Thyroid gland (tissue), 4 donors: Measurements from ENCODE around the gene ZNF335.

ENCODE experiments used
- CTCF ChIP-seq, 6 experiments: fragments of 200-600 bp in 3 of 6; fragments of 450-650 bp in 3 of 6; sonication (generic) in 3 of 6; IDR thresholded peaks; one replicate each; pipeline ENCODE4 v1.5.1; 2016 to 2019; ENCODE audit warnings: antibody characterized with exemption in 6 of 6, mild to moderate bottlenecking in 2 of 6, inconsistent platforms in 1 of 6, moderate library complexity in 1 of 6
- POLR2A ChIP-seq, 2 donors: fragments of 450-650 bp; IDR thresholded peaks; one replicate each; pipeline ENCODE4 v1.6.1; 2017; ENCODE audit warnings: antibody characterized with exemption in 2 of 2, mild to moderate bottlenecking in 2 of 2, moderate library complexity in 1 of 2

GRCh38 chr20:45972500-45973183, 639 bp upstream of the ZNF335 start:
- no peak for TF ChIP-seq CTCF (IDR thresholded peaks at IDR 0.05)
- TF ChIP-seq POLR2A (IDR thresholded peaks at IDR 0.05) = no peak
